ENCODE data around the gene DENND4C.

- TF ChIP-seq CTCF (IDR thresholded peaks at IDR 0.05) (no peak), POLR2AphosphoS5 (IDR thresholded peaks at IDR 0.05; ENCODE audit: insufficient read depth in 1 of 2, low read depth in 1 of 2) (no peak)
These were observed 145.0 kb downstream of the DENND4C start for GRCh38 chr9:19375538-19375937.

Data from vagina (tissue), 2 donors.